K562 (cell line): ENCODE measurements around the gene DHDH. TPM values are rescaled to one million over a fixed set of nuclear protein-coding genes. Genes with fewer than 3 reads are reported as not detected.
A peak's percentile ranks its signal among the peaks of the same experiment; 100 is the strongest.

Experiments used
- ATF7 ChIP-seq: fragments of 450-650 bp; IDR thresholded peaks from 2 replicates; pipeline ENCODE4 v1.7.1; 2014; ENCODE audit warnings: mild to moderate bottlenecking, moderate library complexity
- CREB1 ChIP-seq, 2 experiments: sonication (generic) in 1 of 2; formaldehyde crosslinking in 1 of 2; IDR thresholded peaks; 2 replicates each; pipeline versions ENCODE4 v1.6.1 to v1.8.0; 2012 to 2022; ENCODE audit warnings: inconsistent platforms in 1 of 2, mild to moderate bottlenecking in 1 of 2, missing genetic modification reagents in 1 of 2, moderate library complexity in 1 of 2
- FUS ChIP-seq: fragments of 200-400 bp; formaldehyde crosslinking; optimal IDR thresholded peaks from 2 replicates; pipeline ENCODE3; 2017; ENCODE audit warnings: low read depth, low read length
- GTF2F1 ChIP-seq: IDR thresholded peaks from 2 replicates; pipeline ENCODE4 v1.6.1; 2011; ENCODE audit warnings: low read depth, low read length, improper control_type of control experiment
- HNRNPLL ChIP-seq: fragments of 200-400 bp; formaldehyde crosslinking; IDR thresholded peaks from 2 replicates; pipeline ENCODE4 v1.6.1; 2017; ENCODE audit warnings: low read length, low read depth, mild to moderate bottlenecking; ENCODE audit not compliant: poor library complexity, severe bottlenecking
- NFE2L1 ChIP-seq: fragments of 450-650 bp; IDR thresholded peaks from 2 replicates; pipeline ENCODE4 v1.6.1; 2016; ENCODE audit warnings: missing genetic modification characterization, low read depth, mild to moderate bottlenecking, missing compliant biosample characterization, moderate library complexity, borderline replicate concordance
- NFIX ChIP-seq: fragments of 250-450 bp; sonication (Bioruptor Pico); IDR thresholded peaks from 2 replicates; pipeline ENCODE4 v1.4.0; 2020; ENCODE audit warnings: low read depth, mild to moderate bottlenecking, moderate library complexity
- NR2C1 ChIP-seq, 2 experiments: fragments of 450-650 bp; IDR thresholded peaks; 2 replicates each; pipeline ENCODE4 v1.6.1; 2017; ENCODE audit warnings: mild to moderate bottlenecking in 2 of 2, antibody characterized with exemption in 1 of 2, inconsistent platforms in 1 of 2, missing compliant biosample characterization in 1 of 2, missing genetic modification characterization in 1 of 2
- RAD21 ChIP-seq, 2 experiments: fragments of 250-450 bp in 1 of 2; fragments of 450-650 bp in 1 of 2; sonication (Bioruptor Pico) in 1 of 2; formaldehyde crosslinking in 1 of 2; IDR thresholded peaks in 1 of 2; conservative IDR thresholded peaks in 1 of 2; 2 replicates each; pipeline versions ENCODE4 v1.4.0 to v1.8.0; 2020 to 2022; ENCODE audit warnings: mild to moderate bottlenecking in 2 of 2, moderate library complexity in 1 of 2
- SETDB1 ChIP-seq: IDR thresholded peaks from one replicate; pipeline ENCODE4 v1.6.1; 2012; ENCODE audit warnings: low read length, control low read depth, inconsistent platforms
- SMARCB1 ChIP-seq: IDR thresholded peaks from 2 replicates; pipeline ENCODE4 v1.6.1; 2011; ENCODE audit warnings: improper control_type of control experiment, low read depth; ENCODE audit not compliant: insufficient read length
- U2AF1 ChIP-seq: fragments of 200-400 bp; formaldehyde crosslinking; optimal IDR thresholded peaks from 2 replicates; pipeline ENCODE3; 2017; ENCODE audit warnings: mild to moderate bottlenecking, low read depth, low read length, moderate library complexity
- ZNF282 ChIP-seq: sonication (generic); formaldehyde crosslinking; IDR thresholded peaks from 2 replicates; pipeline ENCODE4 v1.8.1; 2023; ENCODE audit warnings: missing genetic modification reagents
- ZNF778 ChIP-seq: fragments of 450-650 bp; formaldehyde crosslinking; IDR thresholded peaks from 2 replicates; pipeline ENCODE4 v1.4.0; 2020; ENCODE audit warnings: mild to moderate bottlenecking, moderate library complexity
- polyA plus RNA-seq, 8 experiments: library from polyadenylated mRNA; depleted of rRNA in 4 of 8; stranded (reverse) in 5 of 8; unstranded in 3 of 8; fragments of >200 nt; fragmentation: Nextera tagmentation in 2 of 8; fragmentation: Illumina TruSeq in 1 of 8; extraction: Ambion mirVana in 2 of 8; extraction: Trizol in 1 of 8; gene quantifications; 2 replicates each; pipeline versions ENCODE4 v1.2.1 to v1.2.3, GENCODE V29; 2011 to 2014; ENCODE audit warnings: inconsistent platforms in 1 of 8, missing spikeins in 1 of 8
- total RNA-seq, 7 experiments: library from RNA; depleted of rRNA in 6 of 7; stranded (reverse); fragments of >200 nt in 6 of 7; fragmentation: Illumina TruSeq in 2 of 7; extraction: Trizol in 2 of 7; gene quantifications; 2 replicates each; pipeline versions ENCODE4 v1.2.1 to v1.2.3, GENCODE V29; 2011 to 2021; ENCODE audit warnings: low replicate concordance in 1 of 7
- TF ChIP-seq, protein P1 (sequence below): conservative IDR thresholded peaks from 2 replicates; pipeline ENCODE4 v1.6.1; 2011; ENCODE audit warnings: low read depth, mild to moderate bottlenecking, low read length; ENCODE audit not compliant: control insufficient read depth
- TF ChIP-seq, protein P2 (sequence below): fragments of 450-650 bp; conservative IDR thresholded peaks from 2 replicates; pipeline ENCODE4 v1.6.1; 2016; ENCODE audit warnings: missing genetic modification characterization, low read depth, mild to moderate bottlenecking, missing compliant biosample characterization, moderate library complexity
- TF ChIP-seq, protein P3 (sequence below): fragments of 450-650 bp; formaldehyde crosslinking; IDR thresholded peaks from 2 replicates; pipeline ENCODE4 v1.4.0; 2022; ENCODE audit warnings: mild to moderate bottlenecking, moderate library complexity
- TF ChIP-seq, protein P4 (sequence below): fragments of 250-450 bp; sonication (Bioruptor Pico); IDR thresholded peaks from 2 replicates; pipeline ENCODE4 v1.8.0; 2021; ENCODE audit warnings: moderate library complexity, mild to moderate bottlenecking, inconsistent platforms

The DHDH gene
- total and polyA plus RNA-seq, 9 of the 15 experiments (the other 6 are each of a cell fraction or from before 2014, with no cell fraction given), result 0.37 to 1.9 (median 0.87) TPM

DNA sequence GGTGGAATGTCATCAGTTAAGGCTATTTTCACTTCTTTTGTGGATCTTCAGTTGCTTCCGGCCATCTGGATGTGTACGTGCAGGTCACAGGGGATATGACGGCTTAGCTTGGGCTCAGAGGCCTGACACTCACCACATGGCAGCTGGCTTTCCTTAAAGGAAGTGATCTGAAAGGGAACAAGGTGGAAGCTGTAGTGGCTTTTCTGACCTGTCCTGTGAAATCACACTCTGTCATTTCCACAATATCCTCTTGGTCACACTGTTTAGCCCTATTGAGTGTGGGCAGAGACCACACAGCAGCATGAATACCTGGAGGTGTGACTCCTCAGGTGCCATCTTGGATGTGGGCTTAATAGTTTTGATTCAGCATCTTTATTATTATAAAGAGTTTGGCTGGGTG lies 16.7 kb downstream of the DHDH start (continued):
- TF ChIP-seq, protein P1, sequence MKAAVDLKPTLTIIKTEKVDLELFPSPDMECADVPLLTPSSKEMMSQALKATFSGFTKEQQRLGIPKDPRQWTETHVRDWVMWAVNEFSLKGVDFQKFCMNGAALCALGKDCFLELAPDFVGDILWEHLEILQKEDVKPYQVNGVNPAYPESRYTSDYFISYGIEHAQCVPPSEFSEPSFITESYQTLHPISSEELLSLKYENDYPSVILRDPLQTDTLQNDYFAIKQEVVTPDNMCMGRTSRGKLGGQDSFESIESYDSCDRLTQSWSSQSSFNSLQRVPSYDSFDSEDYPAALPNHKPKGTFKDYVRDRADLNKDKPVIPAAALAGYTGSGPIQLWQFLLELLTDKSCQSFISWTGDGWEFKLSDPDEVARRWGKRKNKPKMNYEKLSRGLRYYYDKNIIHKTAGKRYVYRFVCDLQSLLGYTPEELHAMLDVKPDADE, result no peak
- TF ChIP-seq FUS, result no peak
- TF ChIP-seq GTF2F1, result no peak
- no peak for TF ChIP-seq SETDB1
- no peak for TF ChIP-seq NR2C1 (IDR thresholded peaks at IDR 0.05)
- TF ChIP-seq NR2C1 (tag; IDR thresholded peaks at IDR 0.05), result peak; percentile 56
- TF ChIP-seq, protein P2, sequence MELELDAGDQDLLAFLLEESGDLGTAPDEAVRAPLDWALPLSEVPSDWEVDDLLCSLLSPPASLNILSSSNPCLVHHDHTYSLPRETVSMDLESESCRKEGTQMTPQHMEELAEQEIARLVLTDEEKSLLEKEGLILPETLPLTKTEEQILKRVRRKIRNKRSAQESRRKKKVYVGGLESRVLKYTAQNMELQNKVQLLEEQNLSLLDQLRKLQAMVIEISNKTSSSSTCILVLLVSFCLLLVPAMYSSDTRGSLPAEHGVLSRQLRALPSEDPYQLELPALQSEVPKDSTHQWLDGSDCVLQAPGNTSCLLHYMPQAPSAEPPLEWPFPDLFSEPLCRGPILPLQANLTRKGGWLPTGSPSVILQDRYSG (tag), result 0 out of 2 replicates have a peak, but pooled peaks have one; percentile 22
- TF ChIP-seq NFIX (CRISPR knock-in tag), result no peak
- TF ChIP-seq U2AF1, result no peak
- TF ChIP-seq ZNF282, result no peak
- no peak for TF ChIP-seq NFE2L1 (tag)
- no peak for TF ChIP-seq CREB1 (IDR thresholded peaks at IDR 0.05)
- no peak for TF ChIP-seq CREB1 (CRISPR knock-in tag; IDR thresholded peaks at IDR 0.05)
- TF ChIP-seq, protein P3, sequence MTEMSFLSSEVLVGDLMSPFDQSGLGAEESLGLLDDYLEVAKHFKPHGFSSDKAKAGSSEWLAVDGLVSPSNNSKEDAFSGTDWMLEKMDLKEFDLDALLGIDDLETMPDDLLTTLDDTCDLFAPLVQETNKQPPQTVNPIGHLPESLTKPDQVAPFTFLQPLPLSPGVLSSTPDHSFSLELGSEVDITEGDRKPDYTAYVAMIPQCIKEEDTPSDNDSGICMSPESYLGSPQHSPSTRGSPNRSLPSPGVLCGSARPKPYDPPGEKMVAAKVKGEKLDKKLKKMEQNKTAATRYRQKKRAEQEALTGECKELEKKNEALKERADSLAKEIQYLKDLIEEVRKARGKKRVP (CRISPR knock-in tag), result no peak
- no peak for TF ChIP-seq ZNF778 (CRISPR knock-in tag)
- no peak for TF ChIP-seq RAD21 (CRISPR knock-in tag; conservative IDR thresholded peaks at IDR 0.05 in 1 of 2, IDR thresholded peaks at IDR 0.05 in 1 of 2)
- TF ChIP-seq HNRNPLL, result no peak
- TF ChIP-seq ATF7, result no peak
- TF ChIP-seq, protein P4, sequence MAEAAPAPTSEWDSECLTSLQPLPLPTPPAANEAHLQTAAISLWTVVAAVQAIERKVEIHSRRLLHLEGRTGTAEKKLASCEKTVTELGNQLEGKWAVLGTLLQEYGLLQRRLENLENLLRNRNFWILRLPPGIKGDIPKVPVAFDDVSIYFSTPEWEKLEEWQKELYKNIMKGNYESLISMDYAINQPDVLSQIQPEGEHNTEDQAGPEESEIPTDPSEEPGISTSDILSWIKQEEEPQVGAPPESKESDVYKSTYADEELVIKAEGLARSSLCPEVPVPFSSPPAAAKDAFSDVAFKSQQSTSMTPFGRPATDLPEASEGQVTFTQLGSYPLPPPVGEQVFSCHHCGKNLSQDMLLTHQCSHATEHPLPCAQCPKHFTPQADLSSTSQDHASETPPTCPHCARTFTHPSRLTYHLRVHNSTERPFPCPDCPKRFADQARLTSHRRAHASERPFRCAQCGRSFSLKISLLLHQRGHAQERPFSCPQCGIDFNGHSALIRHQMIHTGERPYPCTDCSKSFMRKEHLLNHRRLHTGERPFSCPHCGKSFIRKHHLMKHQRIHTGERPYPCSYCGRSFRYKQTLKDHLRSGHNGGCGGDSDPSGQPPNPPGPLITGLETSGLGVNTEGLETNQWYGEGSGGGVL (CRISPR knock-in tag), result no peak
- TF ChIP-seq SMARCB1, result no peak
